ENCODE measurements around the gene LSM4. TPM values are rescaled to one million over a fixed set of nuclear protein-coding genes. Genes with fewer than 3 reads are reported as not detected.

Gene LSM4
- total RNA-seq, 2 donors from 2014 or later: 153 to 223 TPM

DNA sequence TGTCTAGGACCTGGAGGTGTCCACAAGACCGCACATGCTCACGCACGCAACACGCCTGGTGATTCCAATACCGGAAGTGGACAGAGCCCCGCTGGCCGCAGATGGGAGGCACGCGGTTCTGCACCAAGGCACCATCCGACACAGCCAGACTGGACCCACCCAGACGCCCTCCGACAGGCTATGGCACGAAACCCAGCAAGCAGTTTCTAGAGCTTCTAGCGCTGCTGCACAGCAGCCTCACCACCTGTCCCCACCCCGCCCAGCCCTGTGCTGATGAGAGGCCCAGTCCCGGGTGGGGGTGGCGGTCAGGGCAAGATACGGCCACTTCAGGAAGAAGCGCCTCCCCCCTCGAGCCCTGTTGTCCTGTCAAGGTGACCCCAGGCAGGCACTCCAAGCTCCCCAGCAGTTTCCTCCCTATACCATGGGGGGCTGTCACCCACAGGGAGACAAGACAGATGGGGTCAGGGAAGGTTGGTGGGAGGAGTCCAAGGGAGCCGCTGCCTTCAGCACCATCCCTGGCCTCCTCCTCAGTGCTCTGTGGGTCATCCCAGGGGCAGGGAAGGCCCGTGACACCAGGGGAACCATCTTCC lies 11.3 kb downstream of the LSM4 start:
- Mint-ChIP-seq H3K36me3 (no peaks in the 10 kb centered on the region), H3K27me3 (no peaks in the 10 kb centered on the region), H3K27ac (no peak overlapping the region), H3K9me3 (no peaks in the 10 kb centered on the region), H3K4me1 (ENCODE audit: low read depth in 2 of 2) (peaks cover 0 to 25% of the 10 kb centered on the region in 2 donors), H3K4me3 (no peak overlapping the region)
- ATAC-seq (no peak), DNase-seq (ENCODE audit: low spot score) (no peak)

DNA sequence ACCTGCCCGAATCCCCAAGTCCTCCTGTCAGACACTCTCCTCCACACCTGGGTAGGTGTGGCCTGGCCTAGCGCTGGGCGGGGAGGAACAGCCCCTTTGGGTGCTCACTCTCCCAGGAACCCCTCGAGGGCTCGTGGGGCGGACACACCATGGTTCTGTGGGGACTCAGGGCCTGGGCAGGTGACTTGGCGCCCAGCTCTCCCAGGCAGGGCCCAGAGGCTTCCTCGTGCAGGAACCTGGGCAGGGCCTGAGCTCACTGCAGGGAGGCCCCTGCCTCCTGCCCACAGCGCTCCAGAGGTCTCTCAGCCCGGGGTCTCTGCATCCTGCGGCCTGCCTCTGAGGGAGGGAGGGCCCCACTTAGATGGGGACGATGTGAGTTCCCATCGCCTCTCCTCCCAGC lies 11.9 kb downstream of the LSM4 start:
- Mint-ChIP-seq H3K4me1 (ENCODE audit: low read depth in 2 of 2) (peaks cover 0 to 23% of the 10 kb centered on the region in 2 donors), H3K27me3 (no peaks in the 10 kb centered on the region), H3K9me3 (no peaks in the 10 kb centered on the region), H3K36me3 (no peaks in the 10 kb centered on the region), H3K4me3 (no peak overlapping the region), H3K27ac (peak overlapping the region in 1 of 2 donors; percentile 43)
- no peak for ATAC-seq
- no peak for DNase-seq (ENCODE audit: low spot score)

DNA sequence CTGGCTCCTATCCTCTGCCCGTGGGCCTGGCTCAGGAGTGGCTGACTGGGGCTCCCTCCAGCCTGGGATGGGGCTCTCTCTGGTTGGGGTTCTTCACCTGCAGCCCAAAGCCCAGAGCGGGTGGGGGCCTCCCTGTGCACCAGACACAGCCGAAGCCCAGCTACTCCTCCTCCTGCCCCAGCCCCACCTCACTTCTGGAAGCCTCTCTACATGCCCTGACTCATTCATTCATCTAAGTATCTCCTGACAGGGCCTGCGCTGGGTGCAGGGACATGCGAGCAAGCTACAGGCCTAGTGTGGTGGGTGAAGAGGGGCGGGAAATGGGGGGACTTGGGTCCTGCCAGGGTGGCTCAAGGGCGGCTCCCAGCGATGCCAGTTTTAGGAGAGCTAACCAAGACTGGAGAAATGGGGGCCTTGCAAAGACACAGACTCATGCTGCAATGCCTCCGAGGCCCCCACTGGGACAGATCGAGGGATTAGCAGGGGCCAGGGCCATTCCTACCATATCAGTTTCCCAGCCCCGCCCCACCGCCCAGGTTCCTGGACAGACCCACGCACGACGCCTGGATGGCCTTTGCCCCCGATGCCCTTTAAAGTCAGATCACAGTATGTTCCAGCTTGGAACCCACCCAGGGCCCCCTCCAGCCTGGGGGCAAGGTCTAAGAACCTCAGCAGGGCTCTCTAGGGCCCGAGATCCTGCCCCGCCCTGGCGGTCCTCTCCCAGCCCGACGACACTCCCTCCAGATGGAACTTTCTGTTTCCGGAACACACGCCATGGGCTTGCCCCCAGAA lies 12.6 kb downstream of the LSM4 start:
- Mint-ChIP-seq H3K4me3 (no peak overlapping the region), H3K36me3 (no peaks in the 10 kb centered on the region), H3K4me1 (ENCODE audit: low read depth in 2 of 2) (peaks cover 0 to 18% of the 10 kb centered on the region in 2 donors), H3K27me3 (no peaks in the 10 kb centered on the region), H3K9me3 (no peaks in the 10 kb centered on the region), H3K27ac (peak overlapping the region in 1 of 2 donors; percentile 43)
- ATAC-seq (no peak), DNase-seq (ENCODE audit: low spot score) (no peak)

DNA sequence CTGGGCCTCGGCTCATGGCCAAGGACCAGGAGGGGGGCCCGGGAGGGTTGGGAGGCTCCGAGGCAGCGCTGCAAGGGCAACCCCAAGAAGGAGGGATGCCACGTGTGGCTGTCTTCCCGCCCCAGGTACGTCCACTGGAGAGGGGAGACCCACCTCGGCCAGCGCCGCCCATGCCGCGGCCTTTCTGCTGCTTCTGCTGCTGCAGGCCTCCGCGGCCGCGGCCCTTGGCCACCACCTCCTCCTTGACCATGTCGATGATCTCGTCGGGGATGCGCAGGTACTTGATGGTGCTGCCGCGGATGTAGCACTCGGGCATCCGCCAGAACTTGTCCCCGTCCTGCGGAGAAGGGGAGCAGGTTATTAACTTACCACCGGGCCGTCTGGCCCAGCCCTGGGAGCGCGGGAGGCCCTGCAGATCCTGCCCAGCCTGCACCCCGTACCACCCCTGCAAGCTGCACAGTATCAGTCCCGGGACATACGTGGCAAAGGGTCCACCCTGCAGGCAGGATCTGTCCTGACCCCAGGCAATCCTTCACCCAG lies 13.3 kb downstream of the LSM4 start:
- no peak overlapping the region for H3K4me3 Mint-ChIP-seq
- H3K9me3 Mint-ChIP-seq: no peaks in the 10 kb centered on the region
- H3K27me3 Mint-ChIP-seq: no peaks in the 10 kb centered on the region
- DNase-seq (ENCODE audit: low spot score): no peak
- ATAC-seq: no peak
- no peaks in the 10 kb centered on the region for H3K36me3 Mint-ChIP-seq
- peaks cover 0 to 23% of the 10 kb centered on the region in 2 donors for H3K4me1 Mint-ChIP-seq (ENCODE audit: low read depth in 2 of 2)
- no peak overlapping the region for H3K27ac Mint-ChIP-seq

DNA sequence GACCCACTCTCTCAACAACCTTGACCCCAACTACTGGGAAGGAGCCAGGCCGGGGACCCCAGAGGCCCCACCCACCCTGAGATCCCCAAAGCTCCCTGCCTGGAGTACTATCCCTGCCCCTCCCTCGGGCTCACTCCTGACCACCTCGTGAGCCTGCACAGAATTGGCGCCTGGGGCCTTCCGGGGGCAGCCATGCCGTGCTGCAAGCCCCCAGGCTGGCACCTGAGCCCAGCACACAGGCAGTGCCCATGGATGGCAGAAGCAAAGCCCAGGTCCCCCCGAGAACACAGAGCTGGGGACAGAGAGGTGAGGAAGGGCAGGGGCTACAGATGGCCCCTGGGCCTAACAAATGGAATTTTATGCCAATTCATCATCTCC lies 13.9 kb downstream of the LSM4 start:
- no peak overlapping the region for H3K27ac Mint-ChIP-seq
- ATAC-seq (no peak), DNase-seq (ENCODE audit: low spot score) (no peak)
- no peaks in the 10 kb centered on the region for H3K27me3 Mint-ChIP-seq
- no peaks in the 10 kb centered on the region for H3K9me3 Mint-ChIP-seq
- no peaks in the 10 kb centered on the region for H3K36me3 Mint-ChIP-seq
- H3K4me1 Mint-ChIP-seq (ENCODE audit: low read depth in 2 of 2): peaks cover under 1 to 29% of the 10 kb centered on the region in 2 donors
- no peak overlapping the region for H3K4me3 Mint-ChIP-seq

DNA sequence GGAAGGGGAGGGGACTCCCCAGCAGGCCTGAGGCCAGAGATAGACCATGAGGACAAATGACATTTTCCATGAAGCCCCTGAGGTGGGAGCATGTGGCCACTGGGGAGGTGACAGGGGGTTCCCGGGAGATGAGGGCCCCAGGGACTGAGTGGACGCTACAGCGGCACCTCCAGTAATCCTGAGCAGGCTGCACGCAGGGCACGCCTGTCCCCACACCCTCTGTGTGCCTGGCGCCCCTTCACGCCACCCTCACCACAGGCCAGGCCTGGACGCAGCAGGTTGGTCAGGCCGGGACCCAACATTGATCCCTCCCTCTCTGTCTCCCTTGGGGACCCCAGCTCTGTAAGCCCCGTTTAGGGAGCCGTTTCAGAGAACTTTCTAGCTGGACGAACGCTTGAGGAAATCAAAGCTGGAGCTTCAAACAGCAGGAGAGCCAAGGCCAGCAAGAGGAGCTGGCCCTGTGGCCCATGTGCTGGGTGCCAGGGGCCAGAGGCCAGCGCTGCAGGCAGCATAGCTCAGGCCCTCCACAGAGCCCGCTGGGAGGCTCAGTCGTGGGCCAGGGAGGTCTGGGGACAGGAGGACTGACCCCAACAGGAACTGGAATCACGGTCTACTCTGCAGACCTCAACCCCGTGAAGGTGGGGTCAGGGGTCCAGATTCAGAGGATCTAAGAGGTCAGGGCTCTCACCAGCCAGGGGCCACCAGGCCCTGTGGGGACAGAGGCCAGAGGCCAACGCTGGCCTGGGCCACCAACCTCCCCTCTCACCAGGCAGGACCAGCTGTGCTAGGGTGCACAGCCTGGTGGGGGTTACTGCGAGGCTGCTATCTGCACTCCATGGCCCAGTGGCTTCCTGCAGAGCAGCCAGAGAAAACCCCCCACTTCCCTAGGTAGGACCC lies 14.6 kb downstream of the LSM4 start:
- H3K9me3 Mint-ChIP-seq: no peaks in the 10 kb centered on the region
- peak overlapping the region in 1 of 2 donors; percentile 96 for H3K27ac Mint-ChIP-seq
- no peaks in the 10 kb centered on the region for H3K27me3 Mint-ChIP-seq
- H3K4me1 Mint-ChIP-seq (ENCODE audit: low read depth in 2 of 2): peaks cover 7 to 35% of the 10 kb centered on the region in 2 donors
- no peak for ATAC-seq
- no peak for DNase-seq (ENCODE audit: low spot score)
- no peaks in the 10 kb centered on the region for H3K36me3 Mint-ChIP-seq
- no peak overlapping the region for H3K4me3 Mint-ChIP-seq

DNA sequence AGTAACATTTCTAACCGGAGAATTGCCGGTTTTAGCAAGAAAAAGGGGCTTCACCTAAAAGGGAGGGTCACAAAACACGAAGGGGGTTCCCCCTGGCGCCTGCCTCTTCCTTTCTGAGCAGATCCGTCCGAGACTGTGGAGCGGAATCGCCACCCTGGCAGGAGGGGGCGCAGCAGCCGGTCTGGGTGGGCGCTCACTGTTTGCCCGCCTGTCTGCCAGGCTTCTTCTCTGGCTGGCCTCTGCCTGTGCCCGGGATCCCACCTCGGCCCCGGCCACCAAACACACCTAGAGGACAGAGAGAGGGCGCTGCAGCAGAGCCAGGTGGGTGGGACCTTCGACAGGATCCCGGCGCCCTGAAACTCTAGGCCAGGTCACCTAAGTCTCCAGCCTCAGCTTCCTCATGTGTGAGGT lies 15.6 kb downstream of the LSM4 start:
- Mint-ChIP-seq H3K4me3 (peak overlapping the region; percentile 25), H3K27ac (peak overlapping the region; percentile 96 to 98), H3K36me3 (no peaks in the 10 kb centered on the region), H3K27me3 (no peaks in the 10 kb centered on the region), H3K9me3 (no peaks in the 10 kb centered on the region), H3K4me1 (ENCODE audit: low read depth in 2 of 2) (peaks cover 10 to 30% of the 10 kb centered on the region in 2 donors)
- DNase-seq (ENCODE audit: low spot score) (no peak), ATAC-seq (no peak)

DNA sequence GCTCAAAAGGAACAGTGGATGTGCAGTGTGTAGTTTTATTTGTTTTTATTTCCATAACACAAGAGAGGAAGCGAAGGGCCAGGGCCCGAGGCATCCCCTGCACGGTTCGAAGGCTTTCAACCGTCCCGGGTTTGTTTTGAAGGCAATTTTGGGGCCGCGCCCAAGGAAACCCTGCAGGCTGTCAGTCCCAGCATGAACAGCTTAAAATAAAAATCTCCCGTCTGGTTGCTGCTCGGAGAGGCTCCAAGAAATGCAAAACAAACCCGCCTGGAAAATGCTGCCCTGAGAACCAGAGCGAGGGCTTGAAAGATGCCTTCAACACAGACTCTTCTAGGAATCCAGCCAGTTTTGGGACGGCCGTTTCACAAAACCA lies 16.0 kb downstream of the LSM4 start:
- Mint-ChIP-seq H3K9me3 (no peaks in the 10 kb centered on the region), H3K4me3 (peak overlapping the region; percentile 25), H3K27ac (peak overlapping the region; percentile 96 to 98), H3K27me3 (no peaks in the 10 kb centered on the region), H3K36me3 (no peaks in the 10 kb centered on the region), H3K4me1 (ENCODE audit: low read depth in 2 of 2) (peaks cover 10 to 30% of the 10 kb centered on the region in 2 donors)
- DNase-seq (ENCODE audit: low spot score): no peak
- no peak for ATAC-seq

DNA sequence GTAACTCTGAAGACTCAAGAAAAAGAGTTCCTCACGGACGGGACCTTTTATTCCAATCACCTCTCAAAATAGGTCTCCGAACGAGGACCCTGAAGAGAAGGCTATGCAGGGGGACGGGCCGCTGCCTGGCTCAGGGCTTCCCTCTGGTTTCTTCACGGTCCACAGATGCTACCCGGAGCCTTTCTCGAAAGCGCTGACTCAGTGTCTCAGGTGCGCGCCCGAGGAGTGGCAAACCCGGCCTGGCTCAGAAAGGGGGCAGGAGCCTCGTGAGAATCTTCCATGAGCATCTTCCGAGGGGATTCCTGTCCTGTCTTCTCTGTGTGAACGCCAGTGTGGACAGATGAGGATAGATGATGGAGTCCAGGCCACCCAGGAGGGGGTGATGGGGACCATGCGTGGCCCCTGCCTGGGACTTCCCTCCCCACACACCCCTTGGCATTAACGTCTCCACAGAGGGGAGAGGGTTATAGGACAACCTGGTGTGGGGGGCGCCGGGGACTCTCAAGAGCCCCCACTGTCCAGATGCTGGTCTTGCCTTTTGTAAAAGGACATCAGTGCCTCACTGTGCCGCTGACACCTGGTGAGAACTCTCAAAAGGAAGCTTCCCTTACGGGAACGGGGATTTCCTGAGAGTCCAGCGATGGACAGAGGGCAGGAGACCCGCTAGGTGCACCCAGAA lies 16.5 kb downstream of the LSM4 start:
- Mint-ChIP-seq H3K27me3 (no peaks in the 10 kb centered on the region), H3K4me3 (peak overlapping the region; percentile 36), H3K4me1 (ENCODE audit: low read depth in 2 of 2) (peaks cover 10 to 30% of the 10 kb centered on the region in 2 donors), H3K27ac (peak overlapping the region; percentile 96 to 98), H3K9me3 (no peaks in the 10 kb centered on the region), H3K36me3 (no peaks in the 10 kb centered on the region)
- ATAC-seq: no peak
- DNase-seq (ENCODE audit: low spot score): no peak

DNA sequence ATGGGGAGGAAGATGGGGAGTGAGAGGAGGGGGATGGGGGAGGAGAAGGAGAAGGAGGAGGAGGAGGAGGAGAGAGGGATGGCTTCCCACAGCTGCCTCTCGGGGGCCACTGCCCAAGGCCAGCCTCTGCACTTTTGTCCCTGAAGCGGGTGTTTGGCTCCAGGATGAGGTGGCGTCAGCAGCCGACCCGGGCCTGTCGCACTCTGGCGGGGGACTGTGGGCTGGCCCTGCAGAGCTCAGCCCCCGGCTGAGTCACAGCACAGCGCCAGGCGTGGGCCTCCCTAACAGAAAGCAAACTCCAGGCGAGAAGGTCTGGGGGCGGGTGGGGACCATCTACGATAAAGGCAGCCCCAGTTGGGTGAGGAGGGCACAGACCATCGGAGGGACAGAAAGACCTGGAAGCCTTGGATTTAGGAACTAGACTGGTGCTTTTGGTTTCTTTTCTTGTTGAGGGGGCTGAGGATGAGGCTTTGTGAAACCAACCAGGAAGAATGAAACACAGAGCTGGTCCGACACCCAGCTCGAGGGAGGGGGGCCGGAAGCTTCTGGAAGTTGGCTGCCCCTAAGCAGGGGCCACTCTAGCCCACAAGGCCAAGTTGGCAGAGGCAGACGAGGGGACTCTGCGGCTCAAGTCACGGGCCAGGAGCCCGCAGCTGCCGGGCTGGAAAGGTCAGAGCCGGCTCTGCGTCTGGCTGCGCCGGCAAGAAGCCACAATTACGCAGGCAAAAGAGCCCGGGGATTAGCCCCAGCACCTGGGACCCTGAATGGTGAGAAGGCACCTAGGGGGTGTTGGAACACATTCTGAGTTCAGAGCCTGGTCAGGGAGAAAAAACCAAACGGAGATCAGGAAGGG lies 18.2 kb downstream of the LSM4 start:
- DNase-seq (ENCODE audit: low spot score) (peak; percentile 92), ATAC-seq (peak; percentile 90)
- peak overlapping the region; percentile 96 to 98 for H3K27ac Mint-ChIP-seq
- H3K4me1 Mint-ChIP-seq (ENCODE audit: low read depth in 2 of 2): peaks cover 10 to 26% of the 10 kb centered on the region in 2 donors
- no peaks in the 10 kb centered on the region for H3K27me3 Mint-ChIP-seq
- H3K4me3 Mint-ChIP-seq: peak overlapping the region; percentile 97
- no peaks in the 10 kb centered on the region for H3K9me3 Mint-ChIP-seq
- no peaks in the 10 kb centered on the region for H3K36me3 Mint-ChIP-seq

DNA sequence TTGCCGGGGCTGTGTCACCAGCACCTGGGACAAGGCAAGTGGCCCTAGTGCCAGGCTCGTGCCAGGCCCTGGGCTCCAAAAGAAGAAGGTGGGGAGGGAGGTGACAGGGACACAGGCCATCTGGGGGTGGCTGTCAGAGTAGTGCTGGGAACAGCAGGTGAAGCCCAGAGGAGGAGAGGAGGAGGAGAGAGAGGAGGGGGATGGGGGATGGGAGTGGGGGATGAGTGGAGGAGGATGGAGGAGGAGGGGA lies 18.7 kb downstream of the LSM4 start:
- peaks cover 10 to 26% of the 10 kb centered on the region in 2 donors for H3K4me1 Mint-ChIP-seq (ENCODE audit: low read depth in 2 of 2)
- no peaks in the 10 kb centered on the region for H3K36me3 Mint-ChIP-seq
- peak overlapping the region; percentile 96 to 98 for H3K27ac Mint-ChIP-seq
- H3K9me3 Mint-ChIP-seq: no peaks in the 10 kb centered on the region
- no peak for DNase-seq (ENCODE audit: low spot score)
- H3K4me3 Mint-ChIP-seq: peak overlapping the region; percentile 97
- H3K27me3 Mint-ChIP-seq: no peaks in the 10 kb centered on the region
- peak in 1 of 2 donors; percentile 0 for ATAC-seq

DNA sequence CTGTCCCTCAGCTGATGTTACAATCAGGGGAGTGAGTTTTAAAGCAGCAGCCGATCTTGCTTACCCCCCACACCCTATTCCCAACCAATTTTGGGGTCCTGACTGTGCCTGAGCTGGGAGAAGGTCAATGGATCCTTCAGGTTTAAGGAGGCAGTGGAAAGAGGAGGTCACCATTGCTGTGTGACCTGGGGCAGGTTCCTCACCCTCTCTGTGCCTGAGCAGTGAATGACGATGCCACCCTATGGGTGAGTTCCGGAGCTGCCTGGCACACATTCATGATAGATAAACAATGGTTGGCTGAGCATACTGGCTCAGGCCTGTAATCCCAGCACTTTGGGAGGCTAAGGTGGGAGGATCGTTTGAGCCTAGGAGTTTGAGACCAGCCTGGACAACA lies 21.2 kb downstream of the LSM4 start:
- Mint-ChIP-seq H3K36me3 (no peaks in the 10 kb centered on the region), H3K9me3 (no peaks in the 10 kb centered on the region)
- DNase-seq (ENCODE audit: low spot score): no peak

More for the DNA sequence above, 21.2 kb downstream of the LSM4 start:
- no peaks in the 10 kb centered on the region for H3K27me3 Mint-ChIP-seq
- H3K27ac Mint-ChIP-seq: peak overlapping the region; percentile 21 to 76
- H3K4me3 Mint-ChIP-seq: peak overlapping the region; percentile 15
- peaks cover 10 to 23% of the 10 kb centered on the region in 2 donors for H3K4me1 Mint-ChIP-seq (ENCODE audit: low read depth in 2 of 2)
- ATAC-seq: no peak
